ENCODE results near the gene BMF. TPM values are rescaled to one million over a fixed set of nuclear protein-coding genes. Genes with fewer than 3 reads are reported as not detected.

BMF gene
- total and polyA plus RNA-seq, 2 donors (not counting 3 experiments of a cell fraction or from before 2014, with no cell fraction given) = 8.6 to 9.8 TPM

DNA sequence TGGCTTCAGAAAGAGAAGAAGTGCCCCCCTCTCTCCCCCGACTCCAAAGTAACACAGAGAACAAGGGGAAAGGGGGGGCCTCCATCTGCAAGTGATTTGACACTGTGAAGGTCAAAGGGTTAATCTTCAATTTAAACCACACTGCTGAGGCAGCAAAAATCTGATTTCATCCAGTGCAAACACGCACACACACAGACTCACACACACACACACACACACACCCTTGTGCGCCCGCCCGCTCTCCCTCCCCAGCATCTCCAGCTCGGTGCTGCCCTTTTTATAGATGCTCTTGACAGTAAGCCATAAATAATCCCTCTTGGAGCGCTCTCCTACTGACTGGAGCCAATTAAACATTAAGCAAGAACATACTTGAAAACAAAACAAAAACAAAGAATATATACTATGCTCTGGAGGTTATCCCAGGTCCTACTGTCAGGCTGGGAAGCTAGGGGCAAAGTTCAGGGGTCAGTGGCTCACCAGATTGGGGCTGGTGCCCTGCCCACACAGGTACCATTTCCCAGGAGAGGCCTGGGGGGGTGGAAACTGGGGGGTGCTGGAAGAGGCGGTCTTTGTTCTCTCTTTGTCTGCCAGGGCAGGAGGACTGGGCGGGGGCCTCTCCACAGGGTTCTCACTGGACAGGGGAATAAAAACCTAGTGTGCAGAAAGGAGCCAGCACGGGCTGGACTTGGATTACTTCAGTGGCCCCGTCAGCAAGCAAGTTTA lies 16.3 kb downstream of the BMF start:
- Histone ChIP-seq H4K20me1 (replicated peaks; ENCODE audit: control insufficient read depth, extremely low read depth, insufficient read depth, low read length) (no peaks in the 10 kb centered on the region), H3K27ac (ENCODE audit: insufficient read depth, low read depth, low read length) (no peak overlapping the region), H2AFZ (ENCODE audit: low read depth, low read length) (no peak overlapping the region), H3K36me3 (ENCODE audit: control insufficient read depth in 2 of 2, extremely low read depth in 1 of 2, insufficient read depth in 2 of 2, low read length in 2 of 2) (peaks cover 0 to 2% of the 10 kb centered on the region in 2 experiments), H3K9me1 (replicated peaks; ENCODE audit: control insufficient read depth, extremely low read depth, insufficient read depth, low read length) (no peaks in the 10 kb centered on the region), H3K9ac (replicated peaks; ENCODE audit: extremely low read depth, insufficient read depth, low read length) (no peak overlapping the region), H3K4me1 (ENCODE audit: control insufficient read depth, extremely low read depth, insufficient read depth, low read length) (peaks cover 10% of the 10 kb centered on the region), H3K4me2 (ENCODE audit: insufficient read depth, low read length) (no peak overlapping the region), H3K9me3 (replicated peaks; ENCODE audit: control insufficient read depth, insufficient read depth, low read length) (no peaks in the 10 kb centered on the region), H3K79me2 (ENCODE audit: control insufficient read depth, insufficient read depth, low read length) (no peaks in the 10 kb centered on the region), H3K4me3 (replicated peaks in 1 of 3; ENCODE audit: insufficient read depth in 1 of 3, low read depth in 1 of 3, low read length in 3 of 3) (no peak overlapping the region), H3K27me3 (ENCODE audit: control insufficient read depth in 2 of 2, insufficient read depth in 2 of 2, low read length in 2 of 2) (no peaks in the 10 kb centered on the region)
- dilution Hi-C loops (cut with MboI; ENCODE audit: extremely low pct_ligation_motif_present, low sequenced_read_pairs) = no loop called here
- intact Hi-C loops (cut with micrococcal nuclease) = no loop called here
- ChIA-PET POLR2A (no interaction called here), CTCF (no interaction called here)
- FAIRE-seq = no peak
- TF ChIP-seq, protein P1, sequence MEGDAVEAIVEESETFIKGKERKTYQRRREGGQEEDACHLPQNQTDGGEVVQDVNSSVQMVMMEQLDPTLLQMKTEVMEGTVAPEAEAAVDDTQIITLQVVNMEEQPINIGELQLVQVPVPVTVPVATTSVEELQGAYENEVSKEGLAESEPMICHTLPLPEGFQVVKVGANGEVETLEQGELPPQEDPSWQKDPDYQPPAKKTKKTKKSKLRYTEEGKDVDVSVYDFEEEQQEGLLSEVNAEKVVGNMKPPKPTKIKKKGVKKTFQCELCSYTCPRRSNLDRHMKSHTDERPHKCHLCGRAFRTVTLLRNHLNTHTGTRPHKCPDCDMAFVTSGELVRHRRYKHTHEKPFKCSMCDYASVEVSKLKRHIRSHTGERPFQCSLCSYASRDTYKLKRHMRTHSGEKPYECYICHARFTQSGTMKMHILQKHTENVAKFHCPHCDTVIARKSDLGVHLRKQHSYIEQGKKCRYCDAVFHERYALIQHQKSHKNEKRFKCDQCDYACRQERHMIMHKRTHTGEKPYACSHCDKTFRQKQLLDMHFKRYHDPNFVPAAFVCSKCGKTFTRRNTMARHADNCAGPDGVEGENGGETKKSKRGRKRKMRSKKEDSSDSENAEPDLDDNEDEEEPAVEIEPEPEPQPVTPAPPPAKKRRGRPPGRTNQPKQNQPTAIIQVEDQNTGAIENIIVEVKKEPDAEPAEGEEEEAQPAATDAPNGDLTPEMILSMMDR (IDR thresholded peaks at IDR 0.05; ENCODE audit: extremely low read depth in 1 of 2, insufficient read depth in 1 of 2, low read depth in 1 of 2, low read length in 2 of 2) = no peak
- TF ChIP-seq JUN (IDR thresholded peaks at IDR 0.05; ENCODE audit: borderline replicate concordance, insufficient read depth, insufficient read length, low read depth) (no peak), EZH2 (IDR thresholded peaks at IDR 0.05; ENCODE audit: borderline replicate concordance, low read depth, low read length, severe bottlenecking) (no peak)
- BruUV-seq (replicated peaks) = no TSS peak
- no peak for DNase-seq (ENCODE audit: low read depth, low spot score)

DNA sequence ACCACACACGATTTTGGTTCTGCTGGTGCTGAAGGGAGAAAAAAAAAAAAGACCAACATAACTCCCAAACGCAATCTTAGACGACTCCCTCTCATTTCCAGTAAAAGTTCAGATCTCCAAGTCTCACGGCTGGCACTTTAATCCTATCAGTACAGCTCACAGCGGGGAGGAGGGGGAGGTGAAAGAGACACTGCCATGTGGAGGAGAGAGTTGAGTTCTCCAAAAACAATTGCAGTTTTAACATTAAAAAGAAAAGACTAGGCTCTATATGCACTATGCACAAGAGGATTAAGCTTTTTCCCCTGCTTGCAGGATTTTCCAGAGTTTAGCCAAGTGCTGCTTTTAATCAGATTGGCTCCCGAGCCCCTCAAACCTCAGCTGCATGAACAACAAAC lies 16.8 kb downstream of the BMF start:
- Histone ChIP-seq H3K4me1 (ENCODE audit: control insufficient read depth, extremely low read depth, insufficient read depth, low read length) (peaks cover 8% of the 10 kb centered on the region), H3K4me3 (replicated peaks in 1 of 3; ENCODE audit: insufficient read depth in 1 of 3, low read depth in 1 of 3, low read length in 3 of 3) (no peak overlapping the region), H3K27ac (ENCODE audit: insufficient read depth, low read depth, low read length) (no peak overlapping the region), H3K79me2 (ENCODE audit: control insufficient read depth, insufficient read depth, low read length) (no peaks in the 10 kb centered on the region), H3K9ac (replicated peaks; ENCODE audit: extremely low read depth, insufficient read depth, low read length) (no peak overlapping the region), H4K20me1 (replicated peaks; ENCODE audit: control insufficient read depth, extremely low read depth, insufficient read depth, low read length) (no peaks in the 10 kb centered on the region), H3K27me3 (ENCODE audit: control insufficient read depth in 2 of 2, insufficient read depth in 2 of 2, low read length in 2 of 2) (no peaks in the 10 kb centered on the region), H3K9me3 (replicated peaks; ENCODE audit: control insufficient read depth, insufficient read depth, low read length) (no peaks in the 10 kb centered on the region), H3K36me3 (ENCODE audit: control insufficient read depth in 2 of 2, extremely low read depth in 1 of 2, insufficient read depth in 2 of 2, low read length in 2 of 2) (peaks cover 0 to 2% of the 10 kb centered on the region in 2 experiments), H2AFZ (ENCODE audit: low read depth, low read length) (no peak overlapping the region), H3K9me1 (replicated peaks; ENCODE audit: control insufficient read depth, extremely low read depth, insufficient read depth, low read length) (no peaks in the 10 kb centered on the region), H3K4me2 (ENCODE audit: insufficient read depth, low read length) (no peak overlapping the region)
- dilution Hi-C loops (cut with MboI; ENCODE audit: extremely low pct_ligation_motif_present, low sequenced_read_pairs) = no loop called here
- intact Hi-C loops (cut with micrococcal nuclease) = no loop called here
- ChIA-PET CTCF (no interaction called here), POLR2A (no interaction called here)
- TF ChIP-seq MYC (IDR thresholded peaks at IDR 0.05; ENCODE audit: low read depth, low read length) (no peak), POLR2AphosphoS5 (IDR thresholded peaks at IDR 0.05; ENCODE audit: insufficient read depth, low read depth, low read length) (no peak), JUN (IDR thresholded peaks at IDR 0.05; ENCODE audit: borderline replicate concordance, insufficient read depth, insufficient read length, low read depth) (no peak), FOS (IDR thresholded peaks at IDR 0.05; ENCODE audit: borderline replicate concordance, insufficient read depth, low read length) (no peak), EZH2 (IDR thresholded peaks at IDR 0.05; ENCODE audit: borderline replicate concordance, low read depth, low read length, severe bottlenecking) (no peak), GATA2 (IDR thresholded peaks at IDR 0.05; ENCODE audit: insufficient read depth, insufficient read length, low read depth, low read length) (no peak), POLR2A (IDR thresholded peaks at IDR 0.05; ENCODE audit: low read depth, low read length) (no peak)
- TF ChIP-seq, protein P2, sequence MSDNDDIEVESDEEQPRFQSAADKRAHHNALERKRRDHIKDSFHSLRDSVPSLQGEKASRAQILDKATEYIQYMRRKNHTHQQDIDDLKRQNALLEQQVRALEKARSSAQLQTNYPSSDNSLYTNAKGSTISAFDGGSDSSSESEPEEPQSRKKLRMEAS (IDR thresholded peaks at IDR 0.05; ENCODE audit: insufficient read depth, insufficient read length) = no peak
- TF ChIP-seq, protein P1 (IDR thresholded peaks at IDR 0.05; ENCODE audit: extremely low read depth in 1 of 2, insufficient read depth in 1 of 2, low read depth in 1 of 2, low read length in 2 of 2) = no peak
- DNase-seq (ENCODE audit: low read depth, low spot score) = no peak
- BruUV-seq (replicated peaks) = no TSS peak
- FAIRE-seq = no peak

All from endothelial cell of umbilical vein (primary cell).